Mucosa of descending colon (tissue), 3 donors: ENCODE results near the gene GFER. TPM values are rescaled to one million over a fixed set of nuclear protein-coding genes. Genes with fewer than 3 reads are reported as not detected.

Experiments
- ATAC-seq: fragments of 200-7000 bp; cut with Tn5 transposase; one replicate; pipeline ENCODE4 v1.9.1; 2020; ENCODE audit warnings: mild to moderate bottlenecking, moderate library complexity
- DNase-seq, 3 donors: peaks; one replicate each; pipeline ENCODE4 v3.0.0-alpha.2; 2020
- H3K36me3 ChIP-seq: fragments of 200-600 bp; one replicate; pipeline ENCODE4 v1.8.0; 2021; ENCODE audit warnings: low read depth, mild to moderate bottlenecking
- H3K4me1 ChIP-seq: fragments of 200-600 bp; one replicate; pipeline ENCODE4 v1.8.0; 2021; ENCODE audit warnings: low read depth, mild to moderate bottlenecking
- H3K4me3 ChIP-seq: fragments of 200-600 bp; one replicate; pipeline ENCODE4 v1.8.0; 2021; ENCODE audit warnings: mild to moderate bottlenecking
- H3K9me3 ChIP-seq: fragments of 200-600 bp; one replicate; pipeline ENCODE4 v1.8.0; 2021; ENCODE audit warnings: mild to moderate bottlenecking
- CTCF ChIP-seq: fragments of 200-600 bp; IDR thresholded peaks from one replicate; pipeline ENCODE4 v1.8.0; 2022; ENCODE audit warnings: antibody characterized with exemption, mild to moderate bottlenecking
- intact Hi-C, 2 donors: fragments of 100-400 bp; cut with DNase I in 1 of 2; cut with micrococcal nuclease in 1 of 2; formaldehyde crosslinking; loops; one replicate each; pipeline versions ENCODE4 v1.11.0 to v1.11.1; 2022; cut with DNase I, micrococcal nuclease
- total RNA-seq, 3 donors: library from RNA; stranded (reverse); fragmentation: NEBNext Ultra II Directional in 2 of 3; extraction: Animal tissue kit (Norgen Biotek cat#: 25700) in 2 of 3; gene quantifications; one replicate each; pipeline versions ENCODE4 v1.2.1 to v1.2.4, GENCODE V29; 2021 to 2023
- donor health status: DM: no; HTN: no; CAD: no; lungs with moderate emphysema.
- donor health status: DM: no; HTN: no; CAD: no.
- donor health status: DM: no; HTN: yes; CAD: no.

Gene GFER
- total RNA-seq, 3 donors from 2014 or later, result 42.1 to 75.5 (median 68.8) TPM

- H3K36me3 ChIP-seq, result peaks cover 17% of the 10 kb centered on the region
- intact Hi-C loops, result no loop called here
- H3K4me3 ChIP-seq, result no peak overlapping the region
- no peaks in the 10 kb centered on the region for H3K9me3 ChIP-seq
- DNase-seq, result no peak
- ATAC-seq, result no peak
- H3K4me1 ChIP-seq, result peaks cover 18% of the 10 kb centered on the region
- TF ChIP-seq CTCF, result no peak
These were observed 17.7 kb downstream of the GFER start for GRCh38 chr16:2001456-2002355.

GRCh38 chr16:2002406-2003230, 18.6 kb downstream of the GFER start:
- peaks cover 21% of the 10 kb centered on the region for H3K4me1 ChIP-seq
- no peak for TF ChIP-seq CTCF
- H3K36me3 ChIP-seq, result peaks cover 17% of the 10 kb centered on the region
- H3K4me3 ChIP-seq, result no peak overlapping the region
- no peak for ATAC-seq
- DNase-seq, result peak in 2 of 3 donors; percentile 34 to 54
- intact Hi-C loops, result no loop called here
- H3K9me3 ChIP-seq, result no peaks in the 10 kb centered on the region

GRCh38 chr16:2003231-2003826, 19.3 kb downstream of the GFER start:
- no peaks in the 10 kb centered on the region for H3K9me3 ChIP-seq
- ATAC-seq (no peak), DNase-seq (peak in 1 of 3 donors; percentile 48)
- H3K36me3 ChIP-seq, result peaks cover 17% of the 10 kb centered on the region
- no peak overlapping the region for H3K4me3 ChIP-seq
- peaks cover 29% of the 10 kb centered on the region for H3K4me1 ChIP-seq
- intact Hi-C loops, result no loop called here
- TF ChIP-seq CTCF, result no peak

GRCh38 chr16:2003827-2004641, 20.0 kb downstream of the GFER start:
- peaks cover 17% of the 10 kb centered on the region for H3K36me3 ChIP-seq
- H3K9me3 ChIP-seq, result no peaks in the 10 kb centered on the region
- intact Hi-C loops, result no loop called here
- DNase-seq (peak; percentile 94 to 97 (median 96)), ATAC-seq (peak; percentile 90)
- peak; percentile 96 for TF ChIP-seq CTCF
- H3K4me3 ChIP-seq, result no peak overlapping the region
- peaks cover 34% of the 10 kb centered on the region for H3K4me1 ChIP-seq
